ENCODE results near the gene CCR4. TPM values are rescaled to one million over a fixed set of nuclear protein-coding genes. Genes with fewer than 3 reads are reported as not detected.
"Not testable (repeated sequence)": the region's sequence is repeated elsewhere in the genome, so short reads cannot be mapped to it uniquely, and the experiment has no call there.

The CCR4 gene
- under 1 TPM in 4 of 8 experiments, not detected in 4; 0.05 to 0.19 (median 0.12) TPM for total RNA-seq

DNA sequence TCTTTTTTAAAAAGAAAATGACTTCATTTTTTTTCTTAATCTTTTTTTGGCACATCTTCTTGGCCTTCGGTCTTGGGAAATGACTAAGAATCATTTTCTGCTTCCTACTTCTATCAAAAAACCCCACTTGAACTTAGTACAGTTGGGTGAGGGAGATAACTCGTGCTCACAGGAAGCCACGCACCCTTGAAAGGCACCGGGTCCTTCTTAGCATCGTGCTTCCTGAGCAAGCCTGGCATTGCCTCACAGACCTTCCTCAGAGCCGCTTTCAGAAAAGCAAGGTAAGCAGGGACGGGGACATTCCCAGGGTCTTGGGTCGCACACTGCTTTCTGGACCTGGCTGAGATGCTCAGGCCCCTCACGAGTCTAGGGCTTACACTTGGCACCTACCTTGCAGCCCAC is at the start of gene CCR4:
CCR4 (plus strand) TSS at position 235 of the 402 bp plus-strand sequence. CDS start 1,779 bp downstream, outside the sequence.
- in situ Hi-C loops (cut with MboI; ENCODE audit: low pct_unique_long_range_greater_than_20kb in 2 of 9, low sequenced_read_pairs in 9 of 9, unreplicated experiment in 9 of 9) = no loop called here
- no peaks in the 10 kb centered on the region for H3K4me1 ChIP-seq (replicated peaks in 1 of 2)
- WGBS, 10 experiments = 0 to 100% (median 84%) methylated on average over 1 to 7 of the region's 9 CpGs; no CpG with 5 or more reads in 1 of the 10 experiments
- no peak for ATAC-seq (replicated peaks in 6 of 8)
- H3K27ac ChIP-seq = no peak within 1 kb of the TSS
- H3K4me3 ChIP-seq = no peak within 1 kb of the TSS

DNA sequence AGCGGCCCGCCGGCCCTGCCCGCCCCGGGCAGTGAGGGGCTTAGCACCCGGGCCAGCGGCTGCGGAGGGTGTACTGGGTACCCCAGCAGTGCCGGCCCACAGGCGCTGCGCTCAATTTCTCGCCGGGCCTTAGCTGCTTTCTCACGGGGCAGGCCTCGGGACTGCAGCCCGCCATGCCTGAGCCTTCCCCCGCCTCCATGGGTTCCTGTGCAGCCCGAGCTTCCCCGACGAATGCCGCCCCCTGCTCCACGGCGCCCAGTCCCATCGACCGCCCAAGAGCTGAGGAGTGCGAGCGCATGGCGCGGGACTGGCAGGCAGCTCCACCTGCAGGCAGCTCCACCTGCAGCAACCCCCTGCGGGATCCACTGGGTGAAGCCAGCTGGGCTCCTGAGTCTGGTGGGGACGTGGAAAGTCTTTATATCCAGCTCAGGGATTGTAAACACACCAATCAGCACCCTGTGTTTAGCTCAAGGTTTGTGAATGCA is 48.5 kb upstream of the CCR4 start:
- H3K4me3 ChIP-seq; ATAC-seq (replicated peaks in 6 of 8); H3K27ac ChIP-seq; H3K4me1 ChIP-seq (replicated peaks in 1 of 2); in situ Hi-C loops (cut with MboI; ENCODE audit: low pct_unique_long_range_greater_than_20kb in 2 of 9, low sequenced_read_pairs in 9 of 9, unreplicated experiment in 9 of 9): not testable (repeated sequence)
- WGBS, 10 experiments = no CpG with 5 or more reads among the region's 31 CpGs

DNA sequence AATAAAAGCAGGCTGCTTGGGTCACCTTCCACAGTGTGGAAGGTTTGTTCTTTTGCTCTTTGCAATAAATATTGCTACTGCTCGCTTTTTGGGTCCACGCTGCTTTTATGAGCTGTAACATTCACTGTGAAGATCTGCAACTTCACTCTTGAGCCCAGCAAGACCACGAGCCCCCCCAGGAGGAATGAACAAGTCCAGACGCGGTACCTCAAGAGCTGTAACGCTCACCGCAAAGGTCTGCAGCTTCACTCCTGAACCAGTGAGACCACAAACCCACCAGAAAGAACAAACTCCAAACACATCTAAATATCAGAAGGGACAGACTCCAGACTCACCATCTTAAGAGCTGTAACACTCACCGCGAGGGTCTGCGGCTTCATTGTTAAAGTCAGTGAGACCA is 47.5 kb upstream of the CCR4 start:
- Histone ChIP-seq H3K27ac (no peak overlapping the region), H3K4me3 (no peak overlapping the region), H3K4me1 (replicated peaks in 1 of 2) (no peaks in the 10 kb centered on the region)
- in situ Hi-C loops (cut with MboI; ENCODE audit: low pct_unique_long_range_greater_than_20kb in 2 of 9, low sequenced_read_pairs in 9 of 9, unreplicated experiment in 9 of 9) = no loop called here
- no peak for ATAC-seq (replicated peaks in 6 of 8)
- 80 to 100% (median 98%) methylated on average over 1 to 9 of the region's 10 CpGs; no CpG with 5 or more reads in 3 of the 10 experiments for WGBS, 10 experiments

DNA sequence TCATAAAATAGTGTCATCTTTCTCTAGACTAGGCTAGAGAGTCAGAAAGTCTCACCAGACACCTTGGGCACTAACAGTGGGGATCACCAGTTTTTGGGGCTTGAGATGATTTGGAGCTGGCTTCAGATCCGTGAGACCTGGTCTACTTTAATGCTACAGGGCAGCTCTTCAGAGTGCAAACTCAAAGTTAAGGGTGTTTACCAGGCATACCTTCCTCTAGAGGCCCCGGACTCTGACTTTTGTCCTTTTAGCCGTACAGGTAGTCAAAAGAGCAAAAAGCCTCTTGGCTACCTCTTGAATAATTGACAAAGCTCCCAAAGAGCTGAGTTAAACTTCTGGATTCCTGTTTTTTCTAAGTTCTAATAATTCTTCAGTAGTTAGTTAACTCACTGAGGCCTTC is 41.4 kb upstream of the CCR4 start:
- Histone ChIP-seq H3K27ac (no peak overlapping the region), H3K4me1 (replicated peaks in 1 of 2) (no peaks in the 10 kb centered on the region), H3K4me3 (no peak overlapping the region)
- in situ Hi-C loops (cut with MboI; ENCODE audit: low pct_unique_long_range_greater_than_20kb in 2 of 9, low sequenced_read_pairs in 9 of 9, unreplicated experiment in 9 of 9) = no loop called here
- no peak for ATAC-seq (replicated peaks in 6 of 8)
- 53 to 100% (median 93%) methylated on average over 1 to 3 of the region's 3 CpGs; no CpG with 5 or more reads in 3 of the 10 experiments for WGBS, 10 experiments

DNA sequence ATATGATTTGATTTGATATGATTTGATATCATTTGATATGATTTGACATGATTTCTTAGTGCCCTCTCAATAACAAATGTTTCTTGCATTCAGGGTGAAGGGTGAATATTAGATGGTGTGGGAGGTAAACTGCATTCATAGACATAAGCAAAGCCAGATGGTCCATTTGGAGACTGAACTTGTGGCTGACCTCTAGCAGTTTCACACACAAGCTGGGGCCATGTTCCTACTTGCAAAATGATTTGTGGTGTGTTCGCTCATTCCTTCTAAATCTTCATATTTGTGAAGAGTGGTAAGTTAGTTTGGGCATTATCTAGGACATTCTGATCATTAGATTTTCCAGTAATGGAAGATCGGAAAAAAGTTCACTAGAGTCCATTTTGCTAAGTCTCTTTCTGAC is 40.5 kb upstream of the CCR4 start:
- Histone ChIP-seq H3K4me1 (replicated peaks in 1 of 2) (no peaks in the 10 kb centered on the region), H3K27ac (no peak overlapping the region), H3K4me3 (no peak overlapping the region)
- WGBS, 10 experiments = 0 to 100% (median 54%) methylated on average over 1 to 2 of the region's 2 CpGs; no CpG with 5 or more reads in 2 of the 10 experiments
- in situ Hi-C loops (cut with MboI; ENCODE audit: low pct_unique_long_range_greater_than_20kb in 2 of 9, low sequenced_read_pairs in 9 of 9, unreplicated experiment in 9 of 9) = no loop called here
- no peak for ATAC-seq (replicated peaks in 6 of 8)

DNA sequence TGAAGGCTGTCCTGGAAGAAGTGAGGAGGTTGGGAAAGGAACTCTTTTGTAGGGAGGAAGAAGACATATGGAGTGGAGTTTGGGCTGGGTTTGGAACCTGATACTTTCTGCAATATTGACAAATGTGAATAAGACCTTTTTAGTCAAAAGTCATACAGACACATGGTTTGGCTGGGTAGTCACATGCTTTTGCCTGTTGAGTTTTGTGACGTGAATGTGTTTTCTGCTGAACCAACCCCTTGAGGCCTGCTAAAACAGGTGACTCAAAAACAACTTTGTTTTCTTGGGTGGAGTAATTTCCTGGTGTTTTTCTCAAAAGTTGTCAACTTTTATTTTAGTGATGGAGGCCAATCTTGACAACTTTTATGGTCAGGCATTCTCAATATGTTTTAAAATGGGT is 39.4 kb upstream of the CCR4 start:
- no peak for ATAC-seq (replicated peaks in 6 of 8)
- in situ Hi-C loops (cut with MboI; ENCODE audit: low pct_unique_long_range_greater_than_20kb in 2 of 9, low sequenced_read_pairs in 9 of 9, unreplicated experiment in 9 of 9) = no loop called here
- Histone ChIP-seq H3K4me3 (no peak overlapping the region), H3K4me1 (replicated peaks in 1 of 2) (no peaks in the 10 kb centered on the region), H3K27ac (no peak overlapping the region)
- 50 to 100% (median 94%) methylated on average over 1 of the region's 1 CpG; no CpG with 5 or more reads in 4 of the 10 experiments for WGBS, 10 experiments

DNA sequence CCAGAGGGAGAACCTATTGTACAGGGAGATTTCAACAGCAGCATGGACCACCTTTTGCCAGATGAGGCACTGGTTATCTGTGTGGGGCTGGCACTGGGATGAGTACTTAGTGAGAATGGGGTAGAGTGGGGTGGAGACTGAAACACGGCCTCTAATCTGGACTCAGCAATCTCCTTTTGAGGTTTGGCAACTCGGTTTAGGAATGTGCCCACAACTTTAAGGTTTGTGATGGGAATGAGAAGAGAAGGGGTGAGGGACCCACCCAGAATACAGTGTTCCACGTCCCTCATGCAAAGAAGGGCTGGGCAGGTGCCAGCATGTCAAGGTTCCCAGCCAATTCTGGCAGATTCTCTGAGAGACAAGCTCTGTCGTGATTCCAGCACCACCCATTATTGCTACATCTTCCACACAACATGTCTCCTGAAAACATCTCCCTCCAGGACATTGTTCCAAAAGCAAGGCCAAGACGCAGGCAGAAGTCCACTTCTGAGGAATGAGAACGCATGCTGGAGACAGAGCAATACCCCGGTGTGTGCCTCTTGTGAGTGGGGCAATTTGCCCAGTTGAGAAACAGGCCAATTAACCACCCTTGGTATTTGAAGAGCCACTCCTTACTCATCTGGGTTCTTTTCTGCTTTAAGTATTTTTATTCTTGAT is 37.5 kb upstream of the CCR4 start:
- Histone ChIP-seq H3K4me1 (replicated peaks in 1 of 2) (no peaks in the 10 kb centered on the region), H3K4me3 (no peak overlapping the region), H3K27ac (no peak overlapping the region)
- WGBS, 10 experiments = 0 to 100% (median 77%) methylated on average over 1 to 6 of the region's 7 CpGs; no CpG with 5 or more reads in 1 of the 10 experiments
- in situ Hi-C loops (cut with MboI; ENCODE audit: low pct_unique_long_range_greater_than_20kb in 2 of 9, low sequenced_read_pairs in 9 of 9, unreplicated experiment in 9 of 9) = no loop called here
- peak in 2 of 8 experiments; percentile 74 to 78 for ATAC-seq (replicated peaks in 6 of 8)

DNA sequence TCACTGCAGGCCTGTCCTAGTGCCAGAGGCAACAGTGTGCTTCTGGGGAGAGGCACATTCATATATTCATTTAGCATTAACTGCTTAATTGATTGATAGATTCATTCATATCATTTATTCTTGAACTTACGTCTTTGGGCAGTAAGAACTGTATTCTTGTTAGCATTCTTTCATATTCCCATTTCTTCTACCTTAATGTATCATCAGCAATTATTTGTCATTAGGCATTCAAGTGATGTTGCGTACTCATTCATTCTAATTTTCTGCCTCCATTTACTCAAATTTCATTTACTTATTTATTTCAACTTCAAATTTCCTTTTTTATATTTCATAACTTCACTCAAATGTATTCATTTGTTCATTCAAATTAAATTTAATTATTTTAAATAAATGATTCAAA is 31.5 kb upstream of the CCR4 start:
- H3K4me1 ChIP-seq (replicated peaks in 1 of 2) = no peaks in the 10 kb centered on the region
- no peak for ATAC-seq (replicated peaks in 6 of 8)
- H3K4me3 ChIP-seq = no peak overlapping the region
- no peak overlapping the region for H3K27ac ChIP-seq
- in situ Hi-C loops (cut with MboI; ENCODE audit: low pct_unique_long_range_greater_than_20kb in 2 of 9, low sequenced_read_pairs in 9 of 9, unreplicated experiment in 9 of 9) = no loop called here
- 46 to 100% (median 87%) methylated on average over 1 to 2 of the region's 2 CpGs for WGBS, 10 experiments

DNA sequence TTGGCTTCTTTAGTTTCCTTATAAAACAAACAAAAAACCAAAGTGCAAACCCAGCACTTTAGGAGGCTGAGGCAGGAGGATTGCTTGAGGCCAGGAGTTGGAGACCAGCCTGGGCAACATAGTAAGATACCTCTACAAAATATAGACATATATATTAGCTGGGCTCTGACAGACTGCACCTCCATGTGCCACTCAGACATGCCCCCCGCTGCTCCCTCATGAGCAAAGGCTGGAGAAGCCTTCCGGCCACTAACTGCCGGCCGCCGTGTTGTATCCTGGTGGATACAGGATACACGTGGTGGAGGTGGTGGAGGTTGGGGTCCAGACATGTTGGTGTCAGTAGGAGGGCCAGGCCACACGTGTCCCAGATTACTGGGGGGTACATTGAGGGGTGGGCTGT is 29.4 kb upstream of the CCR4 start:
- H3K4me3 ChIP-seq = no peak overlapping the region
- in situ Hi-C loops (cut with MboI; ENCODE audit: low pct_unique_long_range_greater_than_20kb in 2 of 9, low sequenced_read_pairs in 9 of 9, unreplicated experiment in 9 of 9) = no loop called here
- no CpG with 5 or more reads among the region's 7 CpGs for WGBS, 10 experiments
- H3K4me1 ChIP-seq (replicated peaks in 1 of 2) = no peaks in the 10 kb centered on the region
- no peak overlapping the region for H3K27ac ChIP-seq
- no peak for ATAC-seq (replicated peaks in 6 of 8)

DNA sequence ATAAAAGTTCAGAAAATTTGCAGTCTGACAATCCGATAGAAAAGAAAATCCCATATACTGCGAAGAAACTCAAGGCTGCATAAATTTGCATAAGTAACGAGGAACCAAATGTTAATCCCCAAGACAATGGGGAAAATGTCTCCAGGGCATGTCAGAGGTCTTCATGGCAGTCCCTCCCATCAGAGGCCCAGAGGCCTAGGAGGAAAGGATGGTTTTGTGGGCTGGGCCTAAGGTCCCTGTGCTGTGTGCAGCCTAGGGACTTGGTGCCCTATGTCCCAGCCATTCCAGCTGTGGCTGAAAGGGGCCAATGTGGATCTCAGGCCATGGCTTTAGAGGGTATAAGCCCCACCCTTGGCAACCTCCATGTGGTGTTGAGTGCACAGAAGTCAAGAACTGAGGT is 21.3 kb upstream of the CCR4 start:
- Histone ChIP-seq H3K4me1 (replicated peaks in 1 of 2) (no peaks in the 10 kb centered on the region), H3K27ac (no peak overlapping the region), H3K4me3 (no peak overlapping the region)
- in situ Hi-C loops (cut with MboI; ENCODE audit: low pct_unique_long_range_greater_than_20kb in 2 of 9, low sequenced_read_pairs in 9 of 9, unreplicated experiment in 9 of 9) = loop anchor here in 7 of 9 experiments (10.0 to 25.0 kb wide), 3 partner anchors 185 to 195 kb away; no protein-coding TSS in a partner anchor
- ATAC-seq (replicated peaks in 6 of 8) = no peak
- 67 to 94% (median 85%) methylated on average over 2 to 3 of the region's 3 CpGs; no CpG with 5 or more reads in 3 of the 10 experiments for WGBS, 10 experiments

DNA sequence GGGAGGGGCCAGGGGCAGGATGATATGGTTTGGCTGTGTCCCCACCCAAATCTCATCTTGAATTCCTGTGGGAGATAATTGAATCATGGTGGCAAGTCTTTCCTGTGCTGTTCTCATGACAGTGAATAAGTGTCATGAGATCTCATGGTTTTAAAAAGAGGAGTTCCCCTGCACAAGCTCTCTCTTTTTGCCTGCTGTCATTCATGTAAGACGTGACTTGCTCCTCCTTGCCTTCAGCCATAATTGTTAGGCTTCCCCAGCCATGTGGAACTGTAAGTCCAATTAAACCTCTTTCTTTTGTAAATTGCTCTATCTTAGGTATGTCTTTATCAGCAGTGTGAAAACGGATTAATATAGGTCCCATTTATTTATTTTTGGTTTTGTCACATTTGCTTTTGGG is 20.2 kb upstream of the CCR4 start:
- in situ Hi-C loops (cut with MboI; ENCODE audit: low pct_unique_long_range_greater_than_20kb in 2 of 9, low sequenced_read_pairs in 9 of 9, unreplicated experiment in 9 of 9) = loop anchor here in 7 of 9 experiments (10.0 to 25.0 kb wide), 3 partner anchors 186 to 196 kb away; no protein-coding TSS in a partner anchor
- ATAC-seq (replicated peaks in 6 of 8); H3K4me1 ChIP-seq (replicated peaks in 1 of 2); H3K4me3 ChIP-seq; H3K27ac ChIP-seq: not testable (repeated sequence)
- 4 to 100% (median 72%) methylated on average over 1 to 2 of the region's 2 CpGs; no CpG with 5 or more reads in 1 of the 10 experiments for WGBS, 10 experiments

DNA sequence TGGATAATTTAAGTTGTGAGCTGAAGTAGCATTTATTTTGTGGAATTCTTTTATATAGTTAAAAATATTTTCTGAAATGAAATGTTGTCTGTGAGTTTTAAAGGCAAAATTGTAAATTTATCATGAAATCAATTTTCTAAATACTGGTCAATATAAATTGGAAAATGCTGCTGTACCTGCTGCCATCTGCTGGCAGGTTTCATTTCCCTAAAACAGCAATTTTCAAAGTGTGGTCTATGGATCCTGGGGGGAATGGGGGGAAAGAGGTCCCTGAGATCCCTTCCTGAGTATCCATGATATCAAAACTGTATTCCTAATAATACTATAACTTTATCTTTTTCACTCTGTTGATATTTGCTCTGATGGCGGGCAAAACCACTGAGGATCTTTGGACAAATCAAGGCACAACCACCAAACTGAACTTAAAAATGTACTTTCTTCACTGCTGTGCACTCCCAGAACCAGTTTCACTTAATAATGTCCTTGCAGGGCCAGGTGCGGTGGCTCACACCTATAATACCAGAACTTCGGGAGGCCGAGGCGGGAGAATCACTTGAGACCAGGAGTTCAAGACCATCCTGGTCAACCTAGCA is 17.2 kb upstream of the CCR4 start:
- ATAC-seq (replicated peaks in 6 of 8) = peak in 1 of 8 experiments; percentile 26
- no peak overlapping the region for H3K27ac ChIP-seq
- H3K4me1 ChIP-seq (replicated peaks in 1 of 2) = no peaks in the 10 kb centered on the region
- in situ Hi-C loops (cut with MboI; ENCODE audit: low pct_unique_long_range_greater_than_20kb in 2 of 9, low sequenced_read_pairs in 9 of 9, unreplicated experiment in 9 of 9) = loop anchor here in 7 of 9 experiments (10.0 to 25.0 kb wide), 3 partner anchors 189 to 199 kb away; no protein-coding TSS in a partner anchor
- no peak overlapping the region for H3K4me3 ChIP-seq
- WGBS, 10 experiments = 0 to 100% (median 67%) methylated on average over 1 to 5 of the region's 5 CpGs; no CpG with 5 or more reads in 1 of the 10 experiments

DNA sequence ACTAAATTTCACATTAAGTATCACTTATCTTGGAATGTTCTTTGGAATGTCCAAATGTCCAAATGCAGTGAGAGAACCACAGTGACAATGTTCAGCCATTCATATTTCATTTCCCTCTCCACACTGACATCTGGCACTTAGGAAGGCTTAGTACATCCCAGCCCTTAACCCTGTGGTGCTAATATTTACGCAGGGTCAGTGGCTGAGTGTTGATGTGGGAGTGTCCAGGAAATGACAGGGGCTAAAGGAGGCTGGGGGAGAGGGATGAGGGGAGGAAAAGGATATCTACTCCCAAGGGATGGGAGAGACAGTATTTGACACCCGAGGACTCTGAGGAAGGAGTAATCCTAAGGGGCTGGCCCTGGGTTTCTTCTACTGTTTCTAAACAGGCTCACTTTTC is 14.1 kb upstream of the CCR4 start:
- Histone ChIP-seq H3K4me1 (replicated peaks in 1 of 2) (no peaks in the 10 kb centered on the region), H3K27ac (no peak overlapping the region), H3K4me3 (no peak overlapping the region)
- 0 to 80% methylated on average over 1 of the region's 2 CpGs; no CpG with 5 or more reads in 8 of the 10 experiments for WGBS, 10 experiments
- ATAC-seq (replicated peaks in 6 of 8) = peak in 6 of 8 experiments; percentile 24 to 67 (median 45)
- in situ Hi-C loops (cut with MboI; ENCODE audit: low pct_unique_long_range_greater_than_20kb in 2 of 9, low sequenced_read_pairs in 9 of 9, unreplicated experiment in 9 of 9) = loop anchor here in 7 of 9 experiments (10.0 to 25.0 kb wide), 3 partner anchors 193 to 203 kb away; no protein-coding TSS in a partner anchor
